Ovary (tissue), 3 donors: Measurements from ENCODE around the gene RPA3.

Source experiments
- EP300 ChIP-seq: sonication (generic); formaldehyde crosslinking; IDR thresholded peaks from one replicate; pipeline ENCODE4 v1.6.1; 2017; ENCODE audit warnings: antibody characterized with exemption
- POLR2A ChIP-seq: fragments of 450-650 bp; IDR thresholded peaks from one replicate; pipeline ENCODE4 v1.6.1; 2017; ENCODE audit warnings: antibody characterized with exemption, mild to moderate bottlenecking, moderate library complexity
- TF ChIP-seq, protein P1 (sequence below), 3 donors: fragments of 450-650 bp in 2 of 3; fragments of 200-600 bp in 1 of 3; IDR thresholded peaks; one replicate each; pipeline versions ENCODE4 v1.5.1 to v1.8.0; 2016 to 2022; ENCODE audit warnings: antibody characterized with exemption in 3 of 3, mild to moderate bottlenecking in 1 of 3
- donor health status: DM: no; HTN: no; CAD: no.

DNA sequence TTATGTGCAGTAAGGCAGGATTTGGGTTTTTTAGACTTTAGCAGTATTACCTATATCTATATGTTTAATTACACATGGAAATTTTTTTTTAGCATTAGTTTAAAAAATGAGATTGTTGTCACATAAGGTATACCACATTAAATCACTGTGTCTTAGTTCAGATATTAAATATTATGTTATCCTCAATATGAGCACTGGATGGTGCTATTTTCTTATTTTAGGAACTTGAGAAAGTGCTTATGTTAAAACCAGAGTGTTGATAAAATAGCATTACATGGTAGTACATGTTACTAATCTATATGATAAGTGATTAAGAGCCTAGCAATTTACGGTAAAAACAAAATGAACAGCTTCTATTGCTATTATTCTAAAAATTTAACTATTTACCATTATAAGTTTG is 123.0 kb downstream of the RPA3 start:
- TF ChIP-seq, protein P1, sequence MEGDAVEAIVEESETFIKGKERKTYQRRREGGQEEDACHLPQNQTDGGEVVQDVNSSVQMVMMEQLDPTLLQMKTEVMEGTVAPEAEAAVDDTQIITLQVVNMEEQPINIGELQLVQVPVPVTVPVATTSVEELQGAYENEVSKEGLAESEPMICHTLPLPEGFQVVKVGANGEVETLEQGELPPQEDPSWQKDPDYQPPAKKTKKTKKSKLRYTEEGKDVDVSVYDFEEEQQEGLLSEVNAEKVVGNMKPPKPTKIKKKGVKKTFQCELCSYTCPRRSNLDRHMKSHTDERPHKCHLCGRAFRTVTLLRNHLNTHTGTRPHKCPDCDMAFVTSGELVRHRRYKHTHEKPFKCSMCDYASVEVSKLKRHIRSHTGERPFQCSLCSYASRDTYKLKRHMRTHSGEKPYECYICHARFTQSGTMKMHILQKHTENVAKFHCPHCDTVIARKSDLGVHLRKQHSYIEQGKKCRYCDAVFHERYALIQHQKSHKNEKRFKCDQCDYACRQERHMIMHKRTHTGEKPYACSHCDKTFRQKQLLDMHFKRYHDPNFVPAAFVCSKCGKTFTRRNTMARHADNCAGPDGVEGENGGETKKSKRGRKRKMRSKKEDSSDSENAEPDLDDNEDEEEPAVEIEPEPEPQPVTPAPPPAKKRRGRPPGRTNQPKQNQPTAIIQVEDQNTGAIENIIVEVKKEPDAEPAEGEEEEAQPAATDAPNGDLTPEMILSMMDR (IDR thresholded peaks at IDR 0.05) = peak in 1 of 3 donors; percentile 14
- no peak for TF ChIP-seq POLR2A
- no peak for TF ChIP-seq EP300
